Pancreas (tissue), 10 donors: ENCODE measurements around the gene CD96. TPM values are rescaled to one million over a fixed set of nuclear protein-coding genes. Genes with fewer than 3 reads are reported as not detected.

Experiments used
- ATAC-seq, 4 donors: fragments of 200-7000 bp; cut with Tn5 transposase; one replicate each; pipeline versions ENCODE4 v1.8.0 to v1.9.1; 2020; ENCODE audit warnings: mild to moderate bottlenecking in 4 of 4, moderate library complexity in 4 of 4
- DNase-seq, 6 donors: peaks; one replicate each; pipeline ENCODE4 v3.0.0-alpha.2; 2020
- FAIRE-seq: peaks from 2 replicates; lab custom pipeline; 2012; peaks lifted over from hg19 to GRCh38; lab: Jason Lieb, UNC
- H3K27ac ChIP-seq, 4 donors: fragments of 200-600 bp; sonication (generic); 1 replicate in 3 of 4; 2 replicates in 1 of 4; pipeline versions ENCODE4 v1.5.0 to v1.8.0; 2020
- H3K27me3 ChIP-seq, 4 donors: fragments of 200-600 bp; one replicate each; pipeline ENCODE4 v1.8.0; 2021
- H3K36me3 ChIP-seq, 3 donors: fragments of 200-600 bp; sonication (generic) in 1 of 3; one replicate each; pipeline versions ENCODE4 v1.5.0 to v1.8.0; 2020 to 2021
- H3K4me1 ChIP-seq, 3 donors: fragments of 200-600 bp; one replicate each; pipeline ENCODE4 v1.8.0; 2021
- H3K4me3 ChIP-seq, 4 donors: fragments of 200-600 bp; sonication (generic) in 2 of 4; one replicate each; pipeline versions ENCODE4 v1.5.0 to v1.8.0; 2020 to 2021
- H3K9me3 ChIP-seq, 4 donors: fragments of 200-600 bp; one replicate each; pipeline ENCODE4 v1.8.0; 2021
- WGBS, 2 donors: extraction: QIAGEN DNeasy Blood & Tissue Kit; methylation state at CpG; one replicate each; pipeline ENCODE4 v1.1.7; 2013; 5-methylcytosine and 5-hydroxymethylcytosine counted together
- intact Hi-C, 3 donors: fragments of 100-400 bp; cut with DNase I; formaldehyde crosslinking; loops; one replicate each; pipeline versions ENCODE4 v1.11.1 to v1.14.2; 2022
- polyA plus RNA-seq, 2 donors: library from polyadenylated mRNA; stranded (reverse); fragments of 200-250 nt; gene quantifications; one replicate each; pipeline ENCODE4 v1.2.3, GENCODE V29; 2013
- total RNA-seq, 6 donors: library from RNA; stranded (reverse); fragmentation: NEBNext Ultra II Directional in 4 of 6; extraction: Animal tissue kit (Norgen Biotek cat#: 25700) in 4 of 6; gene quantifications; one replicate each; pipeline versions ENCODE4 v1.2.1 to v1.2.4, GENCODE V29; 2021 to 2023
- TF ChIP-seq, protein P1 (sequence below), 4 donors: fragments of 200-600 bp; sonication (generic) in 3 of 4; IDR thresholded peaks; one replicate each; pipeline versions ENCODE4 v1.5.0 to v1.8.0; 2021; ENCODE audit warnings: antibody characterized with exemption in 4 of 4
- donor health status: healthy with polysubstance abuse.
- donor health status: DM: no; HTN: no; CAD: no; lungs with moderate emphysema.
- donor health status: DM: no; HTN: no; CAD: no.
- donor health status: control.
- donor health status: control.
- donor health status: Bipolar disorder and iron deficiency.
- donor health status: DM: yes; HTN: yes; CAD: no.
- donor health status: DM: no; HTN: no; CAD: no.
- donor health status: DM: no; HTN: no; CAD: no.
- donor health status: DM: yes; HTN: yes; CAD: no.

The CD96 gene
- total and polyA plus RNA-seq, 8 donors = 0.12 to 1.9 (median 0.47) TPM

DNA sequence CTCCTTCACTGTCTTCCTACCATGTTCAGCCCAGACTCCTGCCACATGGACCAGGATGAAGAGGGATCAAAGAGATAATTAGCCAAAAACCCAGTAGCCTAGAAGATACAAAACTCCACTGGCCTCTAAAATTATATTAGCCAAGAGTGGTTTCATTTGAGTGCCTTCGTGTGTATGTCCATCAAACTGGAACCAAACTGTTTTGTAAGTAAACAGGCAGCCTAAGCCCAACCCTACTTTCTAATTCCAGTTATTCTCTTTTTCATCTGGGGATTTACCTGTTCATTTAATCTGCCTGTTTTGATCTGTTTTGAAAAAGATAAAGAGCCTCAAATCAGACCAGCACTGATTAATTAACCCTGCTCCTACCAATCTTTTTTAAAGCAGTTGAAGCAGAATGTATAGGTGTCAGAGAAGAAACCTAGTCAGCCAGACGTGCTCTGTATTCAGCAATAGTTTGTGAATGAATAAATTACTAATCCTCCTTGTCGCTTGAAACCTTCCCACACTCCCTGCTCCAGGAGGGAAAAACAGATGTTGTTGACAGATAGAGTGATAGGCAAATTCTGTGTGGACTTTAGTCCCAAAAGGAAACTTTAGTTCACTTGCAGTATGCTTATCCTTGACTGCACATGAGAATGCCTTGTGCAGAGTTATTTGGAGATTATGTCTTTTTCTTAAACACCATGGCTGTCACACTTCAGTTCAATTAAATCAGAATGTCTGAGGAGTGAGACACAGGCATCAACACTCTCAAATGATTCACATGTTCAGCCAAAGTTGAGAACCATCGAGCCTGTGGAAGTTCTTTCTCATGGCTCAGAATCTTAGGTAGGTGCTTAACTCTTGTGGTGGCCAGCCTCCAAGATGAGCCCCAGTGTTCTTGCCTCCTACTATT, 108.6 kb downstream of the CD96 start:
- intact Hi-C loops = no loop called here

DNA sequence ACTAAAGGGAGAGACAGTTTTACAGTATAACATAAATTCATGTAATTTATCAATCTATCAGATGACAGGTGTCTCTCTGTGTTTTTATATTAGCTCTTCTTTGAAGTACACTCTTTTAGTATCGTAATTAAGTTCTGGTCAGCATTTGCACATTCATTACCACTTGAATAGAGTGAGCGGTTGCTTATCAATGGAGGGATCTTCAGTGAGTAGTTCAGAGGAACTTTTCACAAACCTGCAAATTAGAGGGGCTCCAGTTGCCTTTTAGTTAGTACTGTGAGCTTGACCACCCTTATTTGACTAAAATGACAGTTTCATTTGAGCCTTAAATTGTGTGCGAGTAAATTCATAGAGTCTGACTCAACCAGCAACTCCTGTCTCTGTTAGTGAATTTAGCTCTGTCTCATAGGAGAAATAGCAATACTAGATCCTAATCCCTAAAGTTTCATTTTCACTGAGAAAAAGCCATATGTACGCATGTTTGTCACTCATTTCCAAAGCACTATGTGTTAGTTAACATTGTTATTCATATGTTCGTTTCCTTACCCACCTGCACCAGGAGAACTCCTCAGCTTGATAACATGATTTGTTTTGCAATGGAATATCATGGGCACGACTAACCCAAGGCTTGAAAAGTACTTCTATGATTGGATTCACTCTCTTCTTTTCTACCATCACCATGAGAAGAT, 110.6 kb downstream of the CD96 start:
- no peaks in the 10 kb centered on the region for H3K27me3 ChIP-seq
- H3K9me3 ChIP-seq = no peaks in the 10 kb centered on the region
- H3K27ac ChIP-seq = no peak overlapping the region
- TF ChIP-seq, protein P1, sequence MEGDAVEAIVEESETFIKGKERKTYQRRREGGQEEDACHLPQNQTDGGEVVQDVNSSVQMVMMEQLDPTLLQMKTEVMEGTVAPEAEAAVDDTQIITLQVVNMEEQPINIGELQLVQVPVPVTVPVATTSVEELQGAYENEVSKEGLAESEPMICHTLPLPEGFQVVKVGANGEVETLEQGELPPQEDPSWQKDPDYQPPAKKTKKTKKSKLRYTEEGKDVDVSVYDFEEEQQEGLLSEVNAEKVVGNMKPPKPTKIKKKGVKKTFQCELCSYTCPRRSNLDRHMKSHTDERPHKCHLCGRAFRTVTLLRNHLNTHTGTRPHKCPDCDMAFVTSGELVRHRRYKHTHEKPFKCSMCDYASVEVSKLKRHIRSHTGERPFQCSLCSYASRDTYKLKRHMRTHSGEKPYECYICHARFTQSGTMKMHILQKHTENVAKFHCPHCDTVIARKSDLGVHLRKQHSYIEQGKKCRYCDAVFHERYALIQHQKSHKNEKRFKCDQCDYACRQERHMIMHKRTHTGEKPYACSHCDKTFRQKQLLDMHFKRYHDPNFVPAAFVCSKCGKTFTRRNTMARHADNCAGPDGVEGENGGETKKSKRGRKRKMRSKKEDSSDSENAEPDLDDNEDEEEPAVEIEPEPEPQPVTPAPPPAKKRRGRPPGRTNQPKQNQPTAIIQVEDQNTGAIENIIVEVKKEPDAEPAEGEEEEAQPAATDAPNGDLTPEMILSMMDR (IDR thresholded peaks at IDR 0.05) = no peak
- no peak for DNase-seq
- no peak for FAIRE-seq
- intact Hi-C loops = no loop called here
- H3K36me3 ChIP-seq = no peaks in the 10 kb centered on the region
- WGBS, 2 donors = 76 to 78% methylated on average over 6 of the region's 6 CpGs
- no peak for ATAC-seq
- peaks cover 4 to 9% (median 5%) of the 10 kb centered on the region in 3 donors for H3K4me1 ChIP-seq
- no peak overlapping the region for H3K4me3 ChIP-seq

More for the DNA sequence above, 108.6 kb downstream of the CD96 start:
- no peaks in the 10 kb centered on the region for H3K9me3 ChIP-seq
- no peaks in the 10 kb centered on the region for H3K36me3 ChIP-seq
- TF ChIP-seq, protein P1 (IDR thresholded peaks at IDR 0.05) = no peak
- peak; percentile 82 to 96 (median 88) for ATAC-seq
- no peak overlapping the region for H3K4me3 ChIP-seq
- H3K27ac ChIP-seq = no peak overlapping the region
- 13 to 22% methylated on average over 4 of the region's 4 CpGs for WGBS, 2 donors
- no peak for DNase-seq
- no peaks in the 10 kb centered on the region for H3K27me3 ChIP-seq
- peaks cover 4 to 9% (median 5%) of the 10 kb centered on the region in 3 donors for H3K4me1 ChIP-seq
- FAIRE-seq = no peak

DNA sequence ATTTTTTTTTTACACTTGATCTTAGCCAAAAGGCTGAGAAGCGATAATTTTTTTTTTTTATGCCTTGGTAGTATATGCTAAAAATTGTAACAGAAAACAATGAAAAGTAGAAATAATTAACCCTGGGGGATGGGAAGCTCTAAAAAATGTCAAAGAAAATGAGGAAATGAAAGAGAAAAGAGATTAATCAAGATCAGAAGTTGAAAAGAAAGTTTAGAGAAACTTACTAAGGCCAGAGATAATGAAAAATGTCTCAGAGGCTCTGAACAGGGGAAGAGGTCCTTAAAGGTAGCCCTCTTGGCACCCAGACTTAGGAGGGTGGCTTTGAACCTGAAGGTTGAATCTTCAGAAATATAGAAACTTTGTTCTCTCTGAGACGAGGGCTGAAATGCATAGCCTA, 111.8 kb downstream of the CD96 start:
- H3K4me3 ChIP-seq = no peak overlapping the region
- peaks cover 4 to 9% (median 5%) of the 10 kb centered on the region in 3 donors for H3K4me1 ChIP-seq
- H3K27ac ChIP-seq = no peak overlapping the region
- no peak for DNase-seq
- no peaks in the 10 kb centered on the region for H3K27me3 ChIP-seq
- FAIRE-seq = no peak
- no peak for ATAC-seq
- TF ChIP-seq, protein P1 (IDR thresholded peaks at IDR 0.05) = no peak
- no peaks in the 10 kb centered on the region for H3K9me3 ChIP-seq
- WGBS, 2 donors = 70 to 71% methylated on average over 2 of the region's 2 CpGs
- no peaks in the 10 kb centered on the region for H3K36me3 ChIP-seq
- intact Hi-C loops = no loop called here

DNA sequence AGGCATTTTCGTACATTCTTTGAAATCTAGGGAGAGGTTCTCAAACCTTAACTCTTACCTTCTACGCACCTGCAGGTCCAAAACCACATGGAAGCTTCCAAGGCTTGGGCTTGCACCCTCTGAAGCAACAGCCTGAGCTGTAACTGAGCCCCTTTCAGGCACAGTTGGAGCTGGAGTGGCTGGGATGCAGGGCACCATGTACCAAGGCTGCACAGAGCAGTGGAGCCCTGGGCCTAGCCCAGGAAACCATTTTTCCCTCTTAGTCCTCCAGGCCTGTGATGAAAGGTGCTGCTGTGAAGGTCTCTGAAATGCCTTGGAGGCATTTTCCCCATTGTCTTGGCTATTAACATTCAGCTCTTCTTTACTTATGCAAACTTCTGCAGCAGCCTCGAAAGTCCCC, 120.0 kb downstream of the CD96 start:
- TF ChIP-seq, protein P1 (IDR thresholded peaks at IDR 0.05) = no peak
- no peak for ATAC-seq
- H3K27me3 ChIP-seq = no peaks in the 10 kb centered on the region
- no peak overlapping the region for H3K4me3 ChIP-seq
- no peaks in the 10 kb centered on the region for H3K9me3 ChIP-seq
- intact Hi-C loops = no loop called here
- H3K27ac ChIP-seq = no peak overlapping the region
- no peaks in the 10 kb centered on the region for H3K4me1 ChIP-seq
- no peak for DNase-seq
- FAIRE-seq = no peak
- WGBS, 2 donors = 82 to 89% methylated on average over 3 of the region's 3 CpGs
- H3K36me3 ChIP-seq = no peaks in the 10 kb centered on the region
